ENCODE results near the gene FHOD3.

DNA sequence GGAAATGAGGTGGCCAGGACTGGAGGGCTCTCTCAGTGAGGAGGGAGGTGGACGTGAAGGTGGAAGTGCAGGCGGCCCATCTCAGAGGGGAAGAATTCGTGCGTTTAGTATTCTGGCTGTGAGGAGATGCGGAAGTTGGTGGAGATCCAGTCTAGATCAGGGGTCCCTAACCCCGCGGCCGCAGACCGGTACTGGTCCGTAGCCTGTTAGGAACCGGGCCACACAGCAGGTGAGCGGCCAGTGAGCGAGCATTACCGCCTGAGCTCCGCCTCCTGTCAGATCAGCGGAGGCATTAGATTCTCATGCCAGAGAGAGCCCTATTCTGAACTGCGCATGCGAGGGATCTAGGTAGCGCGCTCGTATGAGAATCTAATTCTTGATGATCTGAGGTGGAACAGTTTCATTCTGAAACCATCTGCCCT lies 1.6 kb upstream of the FHOD3 start:
- TF ChIP-seq, protein P1, sequence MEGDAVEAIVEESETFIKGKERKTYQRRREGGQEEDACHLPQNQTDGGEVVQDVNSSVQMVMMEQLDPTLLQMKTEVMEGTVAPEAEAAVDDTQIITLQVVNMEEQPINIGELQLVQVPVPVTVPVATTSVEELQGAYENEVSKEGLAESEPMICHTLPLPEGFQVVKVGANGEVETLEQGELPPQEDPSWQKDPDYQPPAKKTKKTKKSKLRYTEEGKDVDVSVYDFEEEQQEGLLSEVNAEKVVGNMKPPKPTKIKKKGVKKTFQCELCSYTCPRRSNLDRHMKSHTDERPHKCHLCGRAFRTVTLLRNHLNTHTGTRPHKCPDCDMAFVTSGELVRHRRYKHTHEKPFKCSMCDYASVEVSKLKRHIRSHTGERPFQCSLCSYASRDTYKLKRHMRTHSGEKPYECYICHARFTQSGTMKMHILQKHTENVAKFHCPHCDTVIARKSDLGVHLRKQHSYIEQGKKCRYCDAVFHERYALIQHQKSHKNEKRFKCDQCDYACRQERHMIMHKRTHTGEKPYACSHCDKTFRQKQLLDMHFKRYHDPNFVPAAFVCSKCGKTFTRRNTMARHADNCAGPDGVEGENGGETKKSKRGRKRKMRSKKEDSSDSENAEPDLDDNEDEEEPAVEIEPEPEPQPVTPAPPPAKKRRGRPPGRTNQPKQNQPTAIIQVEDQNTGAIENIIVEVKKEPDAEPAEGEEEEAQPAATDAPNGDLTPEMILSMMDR (IDR thresholded peaks at IDR 0.05), result no peak
- TF ChIP-seq POLR2A (IDR thresholded peaks at IDR 0.05), result no peak
